Parathyroid adenoma (tissue), 2 donors: ENCODE data around the gene KLF3.

Experiments
- H2AFZ ChIP-seq: fragments of 300-600 bp; sonication (generic); one replicate; pipeline ENCODE4 v1.7.0; 2017; ENCODE audit warnings: antibody characterized with exemption, mild to moderate bottlenecking
- H3K27ac ChIP-seq: fragments of 300-600 bp; sonication (generic); one replicate; pipeline ENCODE4 v1.7.0; 2017
- H3K27me3 ChIP-seq: fragments of 300-600 bp; sonication (generic); one replicate; pipeline ENCODE4 v1.7.0; 2017; ENCODE audit warnings: low read length; ENCODE audit not compliant: control insufficient read depth, insufficient read depth
- H3K36me3 ChIP-seq: fragments of 300-600 bp; sonication (generic); one replicate; pipeline ENCODE4 v1.7.0; 2017; ENCODE audit warnings: low read length; ENCODE audit not compliant: control insufficient read depth, insufficient read depth
- H3K4me1 ChIP-seq: fragments of 300-600 bp; sonication (generic); one replicate; pipeline ENCODE4 v1.7.0; 2017; ENCODE audit warnings: control low read depth
- H3K4me2 ChIP-seq: fragments of 300-600 bp; sonication (generic); one replicate; pipeline ENCODE4 v1.7.0; 2017; ENCODE audit warnings: low read length
- H3K4me3 ChIP-seq: fragments of 300-600 bp; sonication (generic); one replicate; pipeline ENCODE4 v1.7.0; 2017; ENCODE audit warnings: low read depth, low read length
- H3K79me2 ChIP-seq: fragments of 300-600 bp; sonication (generic); one replicate; pipeline ENCODE4 v1.7.0; 2017; ENCODE audit warnings: control low read depth
- H3K9ac ChIP-seq: fragments of 300-600 bp; sonication (generic); one replicate; pipeline ENCODE4 v1.7.0; 2017; ENCODE audit warnings: mild to moderate bottlenecking
- H3K9me3 ChIP-seq: fragments of 300-600 bp; sonication (generic); one replicate; pipeline ENCODE4 v1.7.0; 2017; ENCODE audit warnings: low read length; ENCODE audit not compliant: control insufficient read depth
- CTCF ChIP-seq: fragments of 300-600 bp; sonication (generic); IDR thresholded peaks from one replicate; pipeline ENCODE4 v1.7.0; 2017; ENCODE audit warnings: antibody characterized with exemption, mild to moderate bottlenecking
- donor health status: primary hyperparathyroidism.

Gene KLF3

GRCh38 chr4:38734446-38734845 is 70.4 kb downstream of the KLF3 start:
- no peak for TF ChIP-seq CTCF
- Histone ChIP-seq H3K27me3 (no peaks in the 10 kb centered on the region), H3K27ac (no peak overlapping the region), H2AFZ (no peak overlapping the region), H3K4me1 (no peaks in the 10 kb centered on the region), H3K9me3 (no peaks in the 10 kb centered on the region), H3K79me2 (no peaks in the 10 kb centered on the region), H3K9ac (no peak overlapping the region), H3K36me3 (no peaks in the 10 kb centered on the region), H3K4me3 (no peak overlapping the region), H3K4me2 (no peak overlapping the region)

GRCh38 chr4:38734911-38735310 is 70.9 kb downstream of the KLF3 start:
- H3K9ac ChIP-seq: no peak overlapping the region
- no peaks in the 10 kb centered on the region for H3K79me2 ChIP-seq
- H3K4me3 ChIP-seq: no peak overlapping the region
- no peaks in the 10 kb centered on the region for H3K9me3 ChIP-seq
- no peak overlapping the region for H2AFZ ChIP-seq
- H3K27ac ChIP-seq: no peak overlapping the region
- H3K27me3 ChIP-seq: no peaks in the 10 kb centered on the region
- H3K36me3 ChIP-seq: no peaks in the 10 kb centered on the region
- no peak overlapping the region for H3K4me2 ChIP-seq
- TF ChIP-seq CTCF: no peak
- no peaks in the 10 kb centered on the region for H3K4me1 ChIP-seq

GRCh38 chr4:38735870-38736269 is 71.9 kb downstream of the KLF3 start:
- TF ChIP-seq CTCF: no peak
- H3K79me2 ChIP-seq: no peaks in the 10 kb centered on the region
- no peaks in the 10 kb centered on the region for H3K4me1 ChIP-seq
- no peak overlapping the region for H3K4me2 ChIP-seq
- H3K36me3 ChIP-seq: no peaks in the 10 kb centered on the region
- no peaks in the 10 kb centered on the region for H3K27me3 ChIP-seq
- H3K9me3 ChIP-seq: no peaks in the 10 kb centered on the region
- H3K4me3 ChIP-seq: no peak overlapping the region
- H3K27ac ChIP-seq: no peak overlapping the region
- H3K9ac ChIP-seq: no peak overlapping the region
- H2AFZ ChIP-seq: no peak overlapping the region

GRCh38 chr4:38738940-38739803 is 75.2 kb downstream of the KLF3 start:
- no peaks in the 10 kb centered on the region for H3K36me3 ChIP-seq
- no peak overlapping the region for H2AFZ ChIP-seq
- TF ChIP-seq CTCF: no peak
- no peak overlapping the region for H3K27ac ChIP-seq
- H3K4me1 ChIP-seq: no peaks in the 10 kb centered on the region
- H3K79me2 ChIP-seq: no peaks in the 10 kb centered on the region
- H3K9ac ChIP-seq: no peak overlapping the region
- H3K4me3 ChIP-seq: no peak overlapping the region
- H3K9me3 ChIP-seq: no peaks in the 10 kb centered on the region
- no peaks in the 10 kb centered on the region for H3K27me3 ChIP-seq
- H3K4me2 ChIP-seq: no peak overlapping the region

- Histone ChIP-seq H3K4me1 (no peaks in the 10 kb centered on the region), H3K36me3 (no peaks in the 10 kb centered on the region), H3K27me3 (no peaks in the 10 kb centered on the region), H3K4me2 (no peak overlapping the region), H3K9me3 (no peaks in the 10 kb centered on the region), H3K79me2 (no peaks in the 10 kb centered on the region), H3K27ac (no peak overlapping the region), H3K9ac (no peak overlapping the region), H2AFZ (no peak overlapping the region), H3K4me3 (no peak overlapping the region)
- TF ChIP-seq CTCF: no peak
Observed at GRCh38 chr4:38740303-38740702, 76.3 kb downstream of the KLF3 start.
